ENCODE measurements around the gene PRKAG2.
"Not testable (repeated sequence)": the region's sequence is repeated elsewhere in the genome, so short reads cannot be mapped to it uniquely, and the experiment has no call there.

Gene PRKAG2

GRCh38 chr7:151764056-151764920 lies 112.6 kb downstream of the PRKAG2 start:
- DNase-seq (ENCODE audit: low spot score) = no peak

GRCh38 chr7:151763420-151763984 lies 113.4 kb downstream of the PRKAG2 start:
- no peak for DNase-seq (ENCODE audit: low spot score)

- DNase-seq (ENCODE audit: low spot score) = no peak
These were observed 114.2 kb downstream of the PRKAG2 start for GRCh38 chr7:151762583-151763245.

- DNase-seq (ENCODE audit: low spot score) = no peak
These were observed 115.0 kb downstream of the PRKAG2 start for GRCh38 chr7:151761957-151762356.

GRCh38 chr7:151761231-151761630 lies 115.7 kb downstream of the PRKAG2 start:
- no peak for DNase-seq (ENCODE audit: low spot score)

GRCh38 chr7:151759591-151760042 lies 117.3 kb downstream of the PRKAG2 start:
- DNase-seq (ENCODE audit: low spot score) = peak; percentile 60

- DNase-seq (ENCODE audit: low spot score) = no peak
These were observed 118.0 kb downstream of the PRKAG2 start for GRCh38 chr7:151758622-151759540.

GRCh38 chr7:151757274-151757673 lies 119.6 kb downstream of the PRKAG2 start:
- DNase-seq (ENCODE audit: low spot score) = no peak

- DNase-seq (ENCODE audit: low spot score) = no peak
These were observed 120.0 kb downstream of the PRKAG2 start for GRCh38 chr7:151756866-151757265.

- DNase-seq (ENCODE audit: low spot score) = no peak
These were observed 120.7 kb downstream of the PRKAG2 start for GRCh38 chr7:151756076-151756731.

GRCh38 chr7:151755131-151755801 lies 121.6 kb downstream of the PRKAG2 start:
- no peak for DNase-seq (ENCODE audit: low spot score)

GRCh38 chr7:151754688-151755130 lies 122.2 kb downstream of the PRKAG2 start:
- DNase-seq (ENCODE audit: low spot score) = no peak

GRCh38 chr7:151754142-151754590 lies 122.7 kb downstream of the PRKAG2 start:
- DNase-seq (ENCODE audit: low spot score) = peak; percentile 45

- no peak for DNase-seq (ENCODE audit: low spot score)
These were observed 123.9 kb downstream of the PRKAG2 start for GRCh38 chr7:151752816-151753595.

GRCh38 chr7:151752037-151752436 lies 124.9 kb downstream of the PRKAG2 start:
- DNase-seq (ENCODE audit: low spot score) = no peak

- no peak for DNase-seq (ENCODE audit: low spot score)
These were observed 128.2 kb downstream of the PRKAG2 start for GRCh38 chr7:151748733-151749132.

GRCh38 chr7:151748021-151748420 lies 128.9 kb downstream of the PRKAG2 start:
- not testable (repeated sequence) for DNase-seq (ENCODE audit: low spot score)

- DNase-seq (ENCODE audit: low spot score) = no peak
These were observed 131.2 kb downstream of the PRKAG2 start for GRCh38 chr7:151745706-151746105.
